Neuronal stem cell (in vitro differentiated cells): Measurements from ENCODE around the gene GADD45G.

Experiments
- DNase-seq: peaks from one replicate; pipeline ENCODE4 v3.0.0-alpha.2; 2013; ENCODE audit warnings: low spot score
- H2AFZ ChIP-seq: one replicate; pipeline ENCODE4 v1.6.1; 2013; ENCODE audit warnings: mild to moderate bottlenecking, low read length, inconsistent platforms
- H2AK5ac ChIP-seq: 2 replicates; pipeline ENCODE4 v1.6.1; 2013; ENCODE audit warnings: low read depth, mild to moderate bottlenecking, inconsistent platforms, low read length, moderate library complexity, mixed read lengths
- H2BK120ac ChIP-seq: 2 replicates; pipeline ENCODE4 v1.6.1; 2013; ENCODE audit warnings: low read depth, mild to moderate bottlenecking, inconsistent platforms, low read length, moderate library complexity, mixed read lengths
- H2BK12ac ChIP-seq: one replicate; pipeline ENCODE4 v1.6.1; 2013; ENCODE audit warnings: low read length, inconsistent platforms
- H2BK15ac ChIP-seq: 2 replicates; pipeline ENCODE4 v1.6.1; 2013; ENCODE audit warnings: mild to moderate bottlenecking, low read length, inconsistent platforms, mixed read lengths
- H2BK5ac ChIP-seq: one replicate; pipeline ENCODE4 v1.6.1; 2013; ENCODE audit warnings: inconsistent platforms, mild to moderate bottlenecking, low read length, moderate library complexity
- H3K14ac ChIP-seq: one replicate; pipeline ENCODE4 v1.6.1; 2013; ENCODE audit warnings: low read length, inconsistent platforms
- H3K18ac ChIP-seq: 2 replicates; pipeline ENCODE4 v1.6.1; 2013; ENCODE audit warnings: low read length, inconsistent platforms
- H3K23ac ChIP-seq: 2 replicates; pipeline ENCODE4 v1.6.1; 2013; ENCODE audit warnings: low read depth, mild to moderate bottlenecking, mixed read lengths, low read length, inconsistent platforms; ENCODE audit not compliant: poor library complexity
- H3K27ac ChIP-seq: replicated peaks from 3 replicates; pipeline ENCODE4 v1.5.1; 2013; ENCODE audit warnings: low read length, inconsistent platforms
- H3K27me3 ChIP-seq, 3 experiments: 2 replicates each; pipeline ENCODE4 v1.6.1; 2013; ENCODE audit warnings: low read length in 3 of 3, mild to moderate bottlenecking in 2 of 3, inconsistent platforms in 1 of 3, low read depth in 1 of 3, mixed read lengths in 1 of 3, moderate library complexity in 1 of 3; ENCODE audit not compliant: control insufficient read depth in 3 of 3, insufficient read depth in 3 of 3
- H3K36me3 ChIP-seq, 2 donors: replicated peaks in 1 of 2; 2 replicates each; pipeline ENCODE4 v1.6.1; 2013; ENCODE audit warnings: low read length in 2 of 2; ENCODE audit not compliant: control insufficient read depth in 2 of 2, insufficient read depth in 2 of 2
- H3K4ac ChIP-seq: 2 replicates; pipeline ENCODE4 v1.6.1; 2013; ENCODE audit warnings: inconsistent platforms, mild to moderate bottlenecking, low read length, moderate library complexity
- H3K4me1 ChIP-seq, 2 donors: 1 replicate in 1 of 2; 2 replicates in 1 of 2; pipeline ENCODE4 v1.6.1; 2013; ENCODE audit warnings: low read length in 2 of 2, low read depth in 1 of 2; ENCODE audit not compliant: control insufficient read depth in 2 of 2, insufficient read depth in 1 of 2
- H3K4me2 ChIP-seq: one replicate; pipeline ENCODE4 v1.6.1; 2013; ENCODE audit warnings: mild to moderate bottlenecking, low read length, inconsistent platforms; ENCODE audit not compliant: insufficient read depth, poor library complexity, severe bottlenecking
- H3K4me3 ChIP-seq, 2 donors: 2 replicates each; pipeline ENCODE4 v1.5.1; 2013; ENCODE audit warnings: low read length in 2 of 2, mild to moderate bottlenecking in 2 of 2, inconsistent platforms in 1 of 2, moderate library complexity in 1 of 2
- H3K79me1 ChIP-seq: one replicate; pipeline ENCODE4 v1.6.1; 2013; ENCODE audit warnings: low read depth, mild to moderate bottlenecking, inconsistent platforms, low read length, moderate library complexity
- H3K9ac ChIP-seq: one replicate; pipeline ENCODE4 v1.6.1; 2013; ENCODE audit warnings: mild to moderate bottlenecking, low read depth, low read length, inconsistent platforms; ENCODE audit not compliant: poor library complexity
- H3K9me3 ChIP-seq, 2 donors: replicated peaks in 1 of 2; 2 replicates each; pipeline versions ENCODE3 to v1.6.1; 2013; ENCODE audit warnings: low read length in 2 of 2, mild to moderate bottlenecking in 2 of 2, inconsistent platforms in 1 of 2, low read depth in 1 of 2, mixed read lengths in 1 of 2, moderate library complexity in 1 of 2; ENCODE audit not compliant: control insufficient read depth in 2 of 2, insufficient read depth in 1 of 2
- H4K8ac ChIP-seq: one replicate; pipeline ENCODE4 v1.6.1; 2013; ENCODE audit warnings: low read depth, mild to moderate bottlenecking, inconsistent platforms, low read length, moderate library complexity
- H4K91ac ChIP-seq: one replicate; pipeline ENCODE4 v1.6.1; 2013; ENCODE audit warnings: low read length, low read depth, mild to moderate bottlenecking, inconsistent platforms; ENCODE audit not compliant: poor library complexity
- WGBS, 2 donors: extraction: QIAGEN DNeasy Blood & Tissue Kit; methylation state at CpG; one replicate each; pipeline ENCODE4 v1.1.7; 2013; ENCODE audit warnings: missing lambda C conversion rate in 2 of 2, mixed read lengths in 1 of 2; ENCODE audit not compliant: insufficient read length in 2 of 2, insufficient replicate concordance in 1 of 2; ENCODE audit errors: extremely low coverage in 2 of 2; 5-methylcytosine and 5-hydroxymethylcytosine counted together

GADD45G gene

DNA sequence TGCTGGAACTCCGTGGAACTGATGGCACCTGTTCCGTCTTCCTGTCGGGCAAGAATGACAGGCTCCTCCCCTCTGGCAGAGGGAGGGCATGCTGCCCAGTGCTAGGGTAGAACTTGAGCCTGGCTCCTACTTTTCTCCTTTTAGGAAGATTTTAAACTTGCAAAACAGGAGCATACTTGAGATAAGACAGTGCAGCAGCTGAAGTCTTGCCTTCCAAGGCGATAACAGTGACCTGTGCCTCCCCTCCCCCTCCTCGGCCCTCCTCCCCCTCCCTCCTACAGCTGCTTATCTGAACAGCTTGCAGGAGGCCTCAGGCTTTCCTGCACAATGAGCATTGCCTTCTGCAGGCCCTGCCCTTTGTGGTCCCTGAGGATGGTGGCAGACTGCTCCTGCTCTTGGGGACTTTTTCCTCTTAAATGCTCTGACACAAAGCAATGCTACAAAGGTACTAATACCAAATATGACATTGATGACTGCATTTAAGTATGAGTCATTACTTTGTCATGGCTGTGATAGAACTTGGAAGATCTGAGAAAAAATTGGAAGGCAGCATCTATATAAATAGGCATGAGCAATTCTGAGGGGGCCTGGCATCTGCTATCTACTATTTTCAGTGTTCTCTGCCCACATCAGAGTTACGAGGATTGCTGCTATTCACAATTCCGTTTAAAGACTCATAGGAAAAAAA is 2.0 kb downstream of the GADD45G start:
- H3K23ac ChIP-seq = no peak overlapping the region
- no peak overlapping the region for H4K8ac ChIP-seq
- H3K27ac ChIP-seq = no peak overlapping the region
- no peak overlapping the region for H3K9ac ChIP-seq
- WGBS, 2 donors = no CpG with 5 or more reads among the region's 7 CpGs
- no peak overlapping the region for H2BK5ac ChIP-seq
- no peaks in the 10 kb centered on the region for H3K9me3 ChIP-seq
- no peak overlapping the region for H2AFZ ChIP-seq
- no peak overlapping the region for H2BK15ac ChIP-seq
- no peak overlapping the region for H3K14ac ChIP-seq
- H3K4me1 ChIP-seq = peaks cover 25 to 34% of the 10 kb centered on the region in 2 donors
- H3K18ac ChIP-seq = peak overlapping the region; percentile 63
- peaks cover 5 to 77% (median 22%) of the 10 kb centered on the region in 3 experiments for H3K27me3 ChIP-seq
- no peaks in the 10 kb centered on the region for H3K36me3 ChIP-seq
- peak overlapping the region; percentile 97 for H3K4me2 ChIP-seq
- no peaks in the 10 kb centered on the region for H3K79me1 ChIP-seq
- no peak overlapping the region for H2BK120ac ChIP-seq
- peak; percentile 32 for DNase-seq
- H2BK12ac ChIP-seq = no peak overlapping the region
- peak overlapping the region; percentile 38 for H2AK5ac ChIP-seq
- H3K4me3 ChIP-seq = peak overlapping the region in 1 of 2 donors; percentile 70
- H4K91ac ChIP-seq = no peak overlapping the region
- H3K4ac ChIP-seq = no peak overlapping the region

DNA sequence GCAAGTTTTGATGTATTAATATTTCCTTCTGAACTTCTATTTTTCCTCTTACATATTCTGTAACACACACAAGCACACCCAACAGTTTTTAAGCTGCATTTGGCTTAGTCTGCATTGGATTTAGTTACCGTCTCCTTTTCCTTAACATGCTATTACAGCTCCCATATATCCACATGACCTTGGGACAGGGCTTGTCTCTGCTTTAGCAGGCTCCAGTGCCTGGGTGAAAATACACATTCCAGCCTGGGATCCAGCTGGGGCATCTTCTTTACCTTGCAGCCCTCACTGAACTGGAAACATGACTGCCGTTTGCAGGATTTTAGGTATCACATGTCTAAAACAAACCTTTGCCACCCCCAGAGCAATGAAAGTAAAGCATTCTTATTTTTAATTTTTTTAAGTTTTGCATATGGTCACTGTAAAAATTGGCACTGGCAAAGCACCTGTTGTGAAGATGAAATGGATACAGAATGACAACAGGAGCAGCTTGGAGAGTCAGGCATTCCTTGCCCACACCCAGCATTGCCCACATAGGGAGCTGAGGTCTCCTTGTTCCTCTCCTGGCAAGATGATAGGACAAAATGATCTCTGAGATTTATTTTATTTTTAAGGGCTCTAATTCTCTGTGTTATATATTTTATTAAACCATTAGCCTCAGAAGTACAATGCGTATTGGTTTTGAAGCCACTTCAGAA is 4.0 kb downstream of the GADD45G start:
- Histone ChIP-seq H3K4ac (no peak overlapping the region), H3K4me2 (no peak overlapping the region), H3K36me3 (no peaks in the 10 kb centered on the region), H3K27me3 (peaks cover 5 to 82% (median 22%) of the 10 kb centered on the region in 3 experiments), H3K9me3 (peaks cover 0 to 3% of the 10 kb centered on the region in 2 donors), H3K4me1 (peaks cover 19 to 27% of the 10 kb centered on the region in 2 donors), H3K18ac (no peak overlapping the region), H2BK12ac (no peak overlapping the region), H3K9ac (no peak overlapping the region), H2BK120ac (no peak overlapping the region), H3K27ac (no peak overlapping the region), H3K79me1 (no peaks in the 10 kb centered on the region), H4K8ac (no peak overlapping the region), H3K4me3 (no peak overlapping the region), H4K91ac (no peak overlapping the region), H3K23ac (no peak overlapping the region), H2BK5ac (no peak overlapping the region), H3K14ac (no peak overlapping the region), H2BK15ac (no peak overlapping the region), H2AK5ac (no peak overlapping the region), H2AFZ (no peak overlapping the region)
- no CpG with 5 or more reads among the region's 3 CpGs for WGBS, 2 donors
- DNase-seq = no peak

DNA sequence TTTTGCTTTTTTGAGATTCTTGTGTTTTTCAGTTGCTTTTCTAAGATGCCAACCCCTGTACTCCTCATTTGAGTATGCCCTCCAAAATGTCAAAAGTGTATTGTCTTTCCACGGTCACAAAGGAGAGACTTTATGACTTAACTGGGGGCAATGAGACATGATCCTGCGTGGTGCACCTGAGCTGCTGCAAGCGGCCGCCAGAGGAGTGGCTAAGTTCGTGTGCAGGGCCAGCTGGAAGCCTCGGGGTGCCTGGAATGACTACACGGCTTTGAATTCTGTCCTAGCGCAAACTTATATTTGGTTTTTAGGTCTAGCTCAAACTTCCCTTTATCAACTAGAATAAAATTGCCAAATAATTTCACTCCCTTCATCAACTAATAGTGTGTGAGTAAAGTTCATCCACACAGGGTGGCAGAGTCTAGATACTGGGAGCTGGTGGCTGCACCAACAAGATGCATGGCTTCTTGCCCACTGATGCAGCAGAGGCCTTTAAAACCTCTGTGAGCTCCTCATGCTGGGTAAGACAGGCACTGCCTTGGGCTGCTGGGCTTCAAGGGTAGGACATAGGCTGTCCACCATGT is 4.7 kb downstream of the GADD45G start:
- no peak overlapping the region for H2AK5ac ChIP-seq
- no peaks in the 10 kb centered on the region for H3K79me1 ChIP-seq
- no peak overlapping the region for H2BK15ac ChIP-seq
- H3K14ac ChIP-seq = no peak overlapping the region
- H4K8ac ChIP-seq = no peak overlapping the region
- no peaks in the 10 kb centered on the region for H3K36me3 ChIP-seq
- no peak overlapping the region for H3K4me3 ChIP-seq
- H2BK12ac ChIP-seq = no peak overlapping the region
- H3K18ac ChIP-seq = no peak overlapping the region
- no peak overlapping the region for H2BK5ac ChIP-seq
- H4K91ac ChIP-seq = no peak overlapping the region
- H2BK120ac ChIP-seq = no peak overlapping the region
- H3K9me3 ChIP-seq = peaks cover 0 to 3% of the 10 kb centered on the region in 2 donors
- H3K4me1 ChIP-seq = peaks cover 16 to 20% of the 10 kb centered on the region in 2 donors
- no peak overlapping the region for H3K4ac ChIP-seq
- no peak overlapping the region for H3K23ac ChIP-seq
- no peak overlapping the region for H3K4me2 ChIP-seq
- no peak overlapping the region for H3K27ac ChIP-seq
- no CpG with 5 or more reads among the region's 8 CpGs for whole genome bisulfite sequencing, 2 donors
- peaks cover 5 to 86% (median 22%) of the 10 kb centered on the region in 3 experiments for H3K27me3 ChIP-seq
- H2AFZ ChIP-seq = no peak overlapping the region
- no peak for DNase-seq
- H3K9ac ChIP-seq = no peak overlapping the region

DNA sequence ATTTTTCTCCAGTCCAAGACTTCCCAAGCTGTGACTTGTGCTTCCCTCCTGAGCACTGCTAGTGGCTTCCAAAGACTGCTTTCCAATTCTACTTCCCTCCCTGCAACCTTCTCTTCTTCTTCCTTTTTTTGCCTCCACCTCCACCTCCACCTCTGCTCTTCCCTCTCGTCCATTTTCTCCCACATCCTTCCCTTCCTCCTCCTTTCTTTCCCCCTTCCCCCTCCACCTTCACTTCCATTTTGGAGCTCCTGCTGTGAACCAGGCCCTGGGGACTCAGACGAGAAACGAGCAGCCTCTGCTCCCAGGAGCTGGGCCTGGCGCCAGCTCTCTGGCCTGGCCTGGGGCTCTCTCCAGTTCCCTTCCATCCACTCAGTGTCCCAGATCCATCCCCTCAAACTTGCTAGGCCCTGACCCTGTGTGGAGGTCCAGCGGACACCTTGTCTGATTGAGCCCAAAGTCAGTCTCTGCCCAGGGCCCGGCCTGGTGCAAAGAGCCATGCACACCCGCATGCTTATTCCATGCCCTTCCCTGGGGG is 5.6 kb downstream of the GADD45G start:
- Histone ChIP-seq H3K9ac (no peak overlapping the region), H3K4me2 (no peak overlapping the region), H2BK12ac (no peak overlapping the region), H3K79me1 (no peaks in the 10 kb centered on the region), H3K23ac (no peak overlapping the region), H4K91ac (no peak overlapping the region), H3K4me3 (peak overlapping the region in 1 of 2 donors; percentile 16), H3K27ac (no peak overlapping the region), H4K8ac (no peak overlapping the region), H2BK5ac (no peak overlapping the region), H2BK15ac (no peak overlapping the region), H3K9me3 (peaks cover 0 to 3% of the 10 kb centered on the region in 2 donors), H3K4ac (no peak overlapping the region), H3K4me1 (peaks cover 15 to 16% of the 10 kb centered on the region in 2 donors), H2BK120ac (no peak overlapping the region), H3K18ac (no peak overlapping the region), H2AFZ (no peak overlapping the region), H3K14ac (no peak overlapping the region), H3K36me3 (no peaks in the 10 kb centered on the region), H2AK5ac (no peak overlapping the region), H3K27me3 (peaks cover 5 to 81% (median 18%) of the 10 kb centered on the region in 3 experiments)
- no peak for DNase-seq
- WGBS, 2 donors = 100% methylated on average over 1 of the region's 7 CpGs
